NCI-H460 (cell line): ENCODE results near the gene SLC25A13. TPM values are rescaled to one million over a fixed set of nuclear protein-coding genes. Genes with fewer than 3 reads are reported as not detected.
A peak's percentile ranks its signal among the peaks of the same experiment; 100 is the strongest.

Source experiments
- DNase-seq: peaks from one replicate; pipeline ENCODE4 v3.0.0-alpha.2; 2016; ENCODE audit warnings: low read depth; ENCODE audit errors: extremely low read depth
- small RNA-seq, 2 experiments: library from RNA; depleted of rRNA; stranded (forward); fragments of <200 nt; gene quantifications; one replicate each; pipeline ENCODE3, GENCODE V24; 2014
- total RNA-seq: library from RNA; depleted of rRNA; stranded (reverse); fragments of >200 nt; shearing (Covaris generic); gene quantifications from 2 replicates; pipeline ENCODE4 v1.2.3, GENCODE V29; 2014

The SLC25A13 gene
- total RNA-seq, 1 experiment from 2014 or later: 39.2 TPM

DNA sequence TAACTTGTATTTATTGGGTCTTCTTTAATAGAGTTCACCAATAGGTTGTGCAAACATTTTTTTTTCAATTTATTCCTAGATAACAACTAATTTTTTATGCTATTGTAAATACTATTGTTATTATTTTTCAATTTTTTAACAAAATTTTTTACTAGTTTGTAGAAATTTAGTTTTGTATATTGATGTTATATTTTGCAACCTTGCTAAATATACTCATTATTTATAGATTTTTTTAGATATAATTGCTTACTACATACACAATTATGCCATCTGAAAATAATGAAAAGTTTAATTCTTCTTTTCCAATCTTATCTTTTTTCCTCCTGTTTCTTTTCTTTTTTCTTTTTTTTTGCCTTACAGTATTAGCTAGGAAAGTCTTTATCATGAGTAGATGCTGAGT, 216.9 kb downstream of the SLC25A13 start:
- no peak for DNase-seq

GRCh38 chr7:96102096-96102811, 219.6 kb downstream of the SLC25A13 start:
- no peak for DNase-seq

GRCh38 chr7:96100737-96101136, 221.2 kb downstream of the SLC25A13 start:
- DNase-seq: no peak

DNA sequence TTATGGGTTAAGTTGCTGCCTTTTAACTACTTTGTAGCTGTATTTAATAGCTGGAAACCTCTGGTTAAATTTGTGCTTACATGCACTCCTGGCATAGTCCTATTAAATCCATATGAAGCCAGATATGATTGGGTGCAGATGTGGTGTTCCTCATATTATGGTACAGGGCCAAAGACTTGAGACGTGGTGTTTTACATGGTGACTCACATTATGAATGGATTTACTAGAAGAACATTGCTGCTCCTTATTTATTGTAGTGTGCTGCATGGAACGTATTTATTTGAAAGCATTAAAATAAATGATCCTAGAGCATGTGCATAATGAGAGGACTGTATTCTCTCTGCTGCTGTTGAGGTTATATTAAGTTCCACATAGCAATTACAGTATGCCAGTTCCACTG, 224.1 kb downstream of the SLC25A13 start:
- no peak for DNase-seq

DNA sequence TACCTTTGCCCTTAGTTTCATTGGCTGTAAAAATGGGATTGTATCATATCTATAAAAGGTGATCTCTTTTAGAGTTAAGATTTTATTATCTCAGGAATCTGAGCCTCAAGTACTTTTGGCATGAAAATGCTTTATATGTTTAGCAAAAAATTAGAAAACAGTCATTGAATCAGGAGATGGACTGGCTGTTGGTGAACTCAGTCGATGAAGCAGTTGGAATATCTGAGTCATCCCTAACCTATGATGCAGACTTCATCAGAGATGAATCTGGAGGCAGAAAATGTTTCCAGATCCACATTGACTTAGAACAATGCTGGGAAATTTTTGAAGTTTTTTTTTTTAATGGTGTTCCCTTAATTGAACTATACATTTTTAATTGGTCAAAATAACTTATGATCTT, 228.5 kb downstream of the SLC25A13 start:
- no peak for DNase-seq

GRCh38 chr7:96090756-96091155, 231.1 kb downstream of the SLC25A13 start:
- no peak for DNase-seq

GRCh38 chr7:96089511-96089910, 232.4 kb downstream of the SLC25A13 start:
- DNase-seq: no peak

- peak; percentile 40 for DNase-seq
Observed at GRCh38 chr7:96088579-96088978, 233.3 kb downstream of the SLC25A13 start.

GRCh38 chr7:96085953-96086352, 235.9 kb downstream of the SLC25A13 start:
- DNase-seq: no peak

DNA sequence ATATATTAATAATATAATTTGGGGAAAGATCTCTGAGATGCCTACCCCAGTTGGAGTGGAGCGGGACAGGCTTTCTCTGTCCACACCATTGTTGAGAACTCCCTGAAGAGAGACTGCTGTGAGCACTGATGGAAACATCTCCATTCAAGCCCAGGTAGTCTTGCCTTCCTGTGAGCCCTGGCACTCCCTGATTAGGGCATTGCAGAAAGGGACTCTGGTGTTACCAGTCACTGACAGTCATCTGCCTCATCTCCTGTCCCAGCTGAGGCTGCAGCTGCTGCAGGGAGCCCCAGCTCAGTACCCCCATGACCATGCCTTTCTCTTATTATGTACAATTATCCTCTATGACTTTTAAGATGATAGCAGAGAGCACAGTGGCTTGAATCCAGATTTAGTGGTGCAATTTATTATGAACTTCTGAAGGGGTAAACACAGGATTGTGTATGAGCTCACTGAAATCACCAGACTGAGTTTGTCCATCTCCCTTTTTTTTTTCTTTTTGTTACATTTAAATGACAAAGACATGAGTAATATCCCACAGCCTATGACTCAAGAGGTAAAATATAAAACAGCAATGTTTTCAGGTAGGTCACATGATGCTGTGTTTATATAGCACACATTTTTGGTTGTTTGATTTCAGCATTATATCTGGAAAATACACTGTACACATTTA, 236.9 kb downstream of the SLC25A13 start:
- no peak for DNase-seq

GRCh38 chr7:96080027-96080426, 241.9 kb downstream of the SLC25A13 start:
- no peak for DNase-seq

DNA sequence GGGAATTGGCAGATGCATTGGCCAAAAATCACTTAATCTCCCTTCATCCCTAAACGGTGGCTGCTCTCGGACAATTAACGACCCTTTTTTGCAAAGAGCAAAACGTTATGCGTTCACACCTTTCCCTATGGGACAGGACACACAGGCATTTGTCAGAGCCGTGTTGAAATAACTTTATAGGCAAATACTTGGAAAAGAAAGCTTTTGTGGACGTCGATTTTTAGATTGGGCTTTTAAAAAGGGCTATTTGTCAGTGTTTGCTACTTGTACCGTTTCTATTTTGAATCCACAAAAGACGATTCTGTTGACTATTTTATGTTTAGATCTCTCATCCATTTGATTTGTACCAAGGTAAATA, 245.6 kb downstream of the SLC25A13 start:
- no peak for DNase-seq

GRCh38 chr7:96075510-96076349, 246.2 kb downstream of the SLC25A13 start:
- DNase-seq: peak; percentile 56

DNA sequence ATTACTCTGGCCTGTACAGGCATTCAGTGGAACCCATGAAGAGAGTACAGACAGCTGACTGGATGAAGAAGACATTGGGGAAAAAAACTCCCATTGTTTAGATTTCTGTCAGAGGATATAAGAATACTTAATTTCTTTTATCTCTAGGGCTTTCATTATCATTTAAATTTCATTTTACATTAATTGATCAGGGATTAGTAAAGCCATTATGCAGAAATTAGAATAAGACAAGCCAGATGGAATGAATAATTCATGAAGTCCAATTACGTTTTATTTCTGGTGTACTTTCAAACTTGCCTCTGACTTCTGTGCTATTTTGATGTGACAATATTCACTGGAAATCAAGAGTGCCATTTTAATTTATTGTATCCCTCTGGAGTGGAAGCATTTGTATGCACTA, 247.0 kb downstream of the SLC25A13 start:
- no peak for DNase-seq

Small RNA genes lying within 50 kb of the gene (small RNA-seq; reads per million reads assigned to genes)
- gene AC084368.1 (0 reads per million in 2 experiments), gene MIR591 (0 reads per million in 2 experiments), gene RNU6-364P (0 reads per million in 2 experiments), gene RNU6-532P (0 reads per million in 2 experiments)
